ENCODE data around the gene SLBP.

Gene SLBP

DNA sequence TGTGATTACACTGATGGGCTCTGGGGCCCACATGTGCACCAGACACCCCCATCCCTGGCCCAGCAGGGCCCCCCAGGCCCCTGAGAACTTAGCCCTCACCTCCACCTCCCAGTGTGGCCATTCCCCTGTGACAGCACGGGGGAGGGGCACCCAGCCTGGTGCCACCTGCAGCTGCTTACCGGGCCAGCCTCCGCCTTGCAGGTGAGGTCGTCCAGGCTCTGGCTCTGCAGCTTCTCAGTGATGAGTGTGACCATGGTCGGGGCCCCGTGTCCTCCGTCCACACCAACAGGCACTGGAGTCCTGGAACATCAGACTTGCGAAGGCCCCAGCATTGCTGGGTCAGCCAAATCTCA, 43.7 kb downstream of the SLBP start:
- TF ChIP-seq, protein P1, sequence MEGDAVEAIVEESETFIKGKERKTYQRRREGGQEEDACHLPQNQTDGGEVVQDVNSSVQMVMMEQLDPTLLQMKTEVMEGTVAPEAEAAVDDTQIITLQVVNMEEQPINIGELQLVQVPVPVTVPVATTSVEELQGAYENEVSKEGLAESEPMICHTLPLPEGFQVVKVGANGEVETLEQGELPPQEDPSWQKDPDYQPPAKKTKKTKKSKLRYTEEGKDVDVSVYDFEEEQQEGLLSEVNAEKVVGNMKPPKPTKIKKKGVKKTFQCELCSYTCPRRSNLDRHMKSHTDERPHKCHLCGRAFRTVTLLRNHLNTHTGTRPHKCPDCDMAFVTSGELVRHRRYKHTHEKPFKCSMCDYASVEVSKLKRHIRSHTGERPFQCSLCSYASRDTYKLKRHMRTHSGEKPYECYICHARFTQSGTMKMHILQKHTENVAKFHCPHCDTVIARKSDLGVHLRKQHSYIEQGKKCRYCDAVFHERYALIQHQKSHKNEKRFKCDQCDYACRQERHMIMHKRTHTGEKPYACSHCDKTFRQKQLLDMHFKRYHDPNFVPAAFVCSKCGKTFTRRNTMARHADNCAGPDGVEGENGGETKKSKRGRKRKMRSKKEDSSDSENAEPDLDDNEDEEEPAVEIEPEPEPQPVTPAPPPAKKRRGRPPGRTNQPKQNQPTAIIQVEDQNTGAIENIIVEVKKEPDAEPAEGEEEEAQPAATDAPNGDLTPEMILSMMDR (IDR thresholded peaks at IDR 0.05), result no peak
- H3K4me2 ChIP-seq (ENCODE audit: low read length), result no peak overlapping the region
- no peaks in the 10 kb centered on the region for H3K9me3 ChIP-seq (ENCODE audit: control insufficient read depth, low read length)
- no peaks in the 10 kb centered on the region for H3K27me3 ChIP-seq (ENCODE audit: control insufficient read depth, insufficient read depth, low read length)
- H3K4me3 ChIP-seq (ENCODE audit: low read depth, low read length), result no peak overlapping the region
- H2AFZ ChIP-seq, result no peak overlapping the region
- no peaks in the 10 kb centered on the region for H3K36me3 ChIP-seq (ENCODE audit: control insufficient read depth, insufficient read depth, low read length)
- H3K27ac ChIP-seq, result no peak overlapping the region
- H3K9ac ChIP-seq, result no peak overlapping the region
- no peaks in the 10 kb centered on the region for H3K79me2 ChIP-seq
- H3K4me1 ChIP-seq, result no peaks in the 10 kb centered on the region

DNA sequence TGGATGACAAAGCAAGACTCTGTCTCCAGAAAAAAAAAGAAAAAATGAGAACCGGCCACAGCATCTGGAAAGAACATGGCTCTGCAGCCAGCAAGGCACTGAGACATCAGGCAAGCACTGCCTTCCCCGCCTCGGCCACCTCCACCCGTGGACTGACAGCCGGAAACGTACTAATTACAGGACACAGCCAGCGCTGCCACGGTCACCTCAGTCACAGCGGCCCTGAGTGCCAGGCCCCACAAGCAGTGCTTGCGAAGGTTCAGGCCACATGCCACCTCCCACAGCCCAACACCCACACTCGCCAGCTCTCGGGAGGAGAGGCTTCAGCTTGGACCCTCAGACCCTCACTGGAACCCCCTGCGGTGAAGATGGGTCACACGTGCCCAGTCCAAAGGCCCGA, 44.8 kb downstream of the SLBP start:
- no peak overlapping the region for H3K4me2 ChIP-seq (ENCODE audit: low read length)
- H3K36me3 ChIP-seq (ENCODE audit: control insufficient read depth, insufficient read depth, low read length), result no peaks in the 10 kb centered on the region
- no peak overlapping the region for H3K27ac ChIP-seq
- H3K4me1 ChIP-seq, result no peaks in the 10 kb centered on the region
- H2AFZ ChIP-seq, result no peak overlapping the region
- H3K27me3 ChIP-seq (ENCODE audit: control insufficient read depth, insufficient read depth, low read length), result no peaks in the 10 kb centered on the region
- no peak overlapping the region for H3K9ac ChIP-seq
- H3K4me3 ChIP-seq (ENCODE audit: low read depth, low read length), result no peak overlapping the region
- TF ChIP-seq, protein P1 (IDR thresholded peaks at IDR 0.05), result no peak
- no peaks in the 10 kb centered on the region for H3K9me3 ChIP-seq (ENCODE audit: control insufficient read depth, low read length)
- H3K79me2 ChIP-seq, result no peaks in the 10 kb centered on the region

DNA sequence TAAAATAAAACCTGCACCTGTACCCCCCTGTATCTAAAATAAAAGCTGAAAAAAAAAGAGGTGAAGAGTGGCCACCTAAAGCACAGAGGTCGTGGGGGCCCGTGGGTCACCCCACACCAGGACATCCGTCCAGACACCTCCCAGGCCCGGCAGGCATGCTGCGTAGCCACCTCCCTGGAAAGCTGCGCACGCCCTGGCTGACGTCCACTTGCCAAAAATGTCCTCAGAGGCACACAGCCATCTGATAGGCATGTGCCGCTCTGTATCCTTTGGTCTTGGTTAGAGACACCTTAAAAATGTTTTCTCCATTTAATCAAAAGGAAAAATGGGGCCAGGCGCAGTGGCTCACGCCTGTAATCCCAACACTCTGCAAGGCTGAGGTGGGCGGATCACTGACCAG, 45.7 kb downstream of the SLBP start:
- Histone ChIP-seq H3K4me2 (ENCODE audit: low read length) (no peak overlapping the region), H3K36me3 (ENCODE audit: control insufficient read depth, insufficient read depth, low read length) (no peaks in the 10 kb centered on the region), H3K9me3 (ENCODE audit: control insufficient read depth, low read length) (no peaks in the 10 kb centered on the region), H3K27me3 (ENCODE audit: control insufficient read depth, insufficient read depth, low read length) (no peaks in the 10 kb centered on the region), H2AFZ (no peak overlapping the region), H3K27ac (no peak overlapping the region), H3K79me2 (no peaks in the 10 kb centered on the region), H3K4me1 (no peaks in the 10 kb centered on the region), H3K9ac (no peak overlapping the region), H3K4me3 (ENCODE audit: low read depth, low read length) (no peak overlapping the region)
- TF ChIP-seq, protein P1 (IDR thresholded peaks at IDR 0.05), result no peak

DNA sequence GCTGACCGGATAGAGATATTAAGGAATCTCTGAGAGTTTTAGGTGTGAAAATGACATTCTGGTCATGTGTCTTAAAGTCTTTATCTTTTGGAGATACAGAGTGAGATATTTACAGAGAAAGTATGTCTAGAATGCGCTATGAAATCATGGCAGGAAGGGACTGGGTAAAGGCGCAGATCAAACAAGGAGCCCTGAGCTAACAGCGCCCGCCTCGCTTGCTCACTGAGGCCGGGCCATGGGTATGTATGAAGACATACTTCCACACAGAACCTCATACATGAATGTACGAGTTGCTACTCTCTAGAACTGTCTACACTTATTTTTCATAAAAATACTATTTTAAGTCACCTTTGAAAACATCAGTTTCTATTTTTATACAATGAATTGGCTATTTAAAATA, 48.0 kb downstream of the SLBP start:
- Histone ChIP-seq H3K27me3 (ENCODE audit: control insufficient read depth, insufficient read depth, low read length) (no peaks in the 10 kb centered on the region), H3K79me2 (no peaks in the 10 kb centered on the region), H3K36me3 (ENCODE audit: control insufficient read depth, insufficient read depth, low read length) (no peaks in the 10 kb centered on the region), H3K9me3 (ENCODE audit: control insufficient read depth, low read length) (no peaks in the 10 kb centered on the region), H3K4me2 (ENCODE audit: low read length) (no peak overlapping the region), H2AFZ (no peak overlapping the region), H3K4me3 (ENCODE audit: low read depth, low read length) (no peak overlapping the region), H3K4me1 (no peaks in the 10 kb centered on the region), H3K9ac (no peak overlapping the region), H3K27ac (no peak overlapping the region)
- TF ChIP-seq, protein P1 (IDR thresholded peaks at IDR 0.05), result no peak

DNA sequence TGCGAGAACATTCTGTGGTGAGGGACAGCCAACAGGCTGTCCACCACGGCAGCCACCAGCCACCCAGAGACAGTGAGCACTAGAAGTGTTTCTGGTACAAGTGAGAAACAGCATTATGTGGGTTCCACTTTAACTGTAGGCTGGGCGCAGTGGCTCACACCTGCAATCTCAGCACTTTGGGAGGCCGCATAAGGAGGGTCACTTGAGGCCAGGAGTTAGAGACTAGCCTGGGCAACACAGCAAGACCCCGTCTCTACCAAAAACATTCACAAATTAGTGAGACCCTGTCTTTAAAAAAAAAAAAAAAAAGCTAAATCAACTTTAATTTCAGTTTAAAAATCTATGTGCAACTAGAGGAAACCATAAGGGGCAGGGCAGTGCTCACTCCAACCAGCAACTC, 48.6 kb downstream of the SLBP start:
- H3K27me3 ChIP-seq (ENCODE audit: control insufficient read depth, insufficient read depth, low read length), result no peaks in the 10 kb centered on the region
- no peak overlapping the region for H3K9ac ChIP-seq
- H3K36me3 ChIP-seq (ENCODE audit: control insufficient read depth, insufficient read depth, low read length), result no peaks in the 10 kb centered on the region
- H3K4me3 ChIP-seq (ENCODE audit: low read depth, low read length), result no peak overlapping the region
- H3K79me2 ChIP-seq, result no peaks in the 10 kb centered on the region
- H3K4me2 ChIP-seq (ENCODE audit: low read length), result no peak overlapping the region
- no peaks in the 10 kb centered on the region for H3K4me1 ChIP-seq
- H3K27ac ChIP-seq, result no peak overlapping the region
- H2AFZ ChIP-seq, result no peak overlapping the region
- H3K9me3 ChIP-seq (ENCODE audit: control insufficient read depth, low read length), result no peaks in the 10 kb centered on the region
- TF ChIP-seq, protein P1 (IDR thresholded peaks at IDR 0.05), result no peak
